ENCODE results near the gene DIP2A.
"Not testable (repeated sequence)": the region's sequence is repeated elsewhere in the genome, so short reads cannot be mapped to it uniquely, and the experiment has no call there.

Gene DIP2A

DNA sequence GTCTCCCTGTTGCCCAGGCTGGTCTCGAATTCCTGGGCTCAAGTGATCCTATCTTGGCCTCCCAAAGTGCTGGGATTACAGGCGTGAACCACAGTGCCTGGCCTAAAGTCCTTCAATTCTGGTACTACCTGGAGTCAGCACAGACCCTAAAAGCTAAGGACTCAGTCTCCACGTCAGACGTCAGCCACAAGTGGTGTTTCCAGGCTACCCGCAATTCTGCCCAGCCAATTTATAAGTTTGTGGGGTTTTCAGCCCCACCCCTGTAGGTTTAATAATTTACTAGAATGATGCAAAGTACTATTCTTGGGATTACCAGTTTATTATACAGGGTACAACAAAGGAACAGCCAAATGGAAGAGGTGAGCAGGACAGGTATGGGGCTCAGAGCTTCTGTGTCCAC, 10.6 kb upstream of the DIP2A start:
- no peak for DNase-seq (ENCODE audit: low read depth)
- no peak for TF ChIP-seq CTCF (conservative IDR thresholded peaks at IDR 0.05; ENCODE audit: low read depth, low read length)
- no peak overlapping the region for H3K4me3 ChIP-seq (ENCODE audit: low read length)

GRCh38 chr21:46448855-46449254, 9.8 kb upstream of the DIP2A start:
- not testable (repeated sequence) for DNase-seq (ENCODE audit: low read depth); H3K4me3 ChIP-seq (ENCODE audit: low read length)

GRCh38 chr21:46452710-46453109, 6.0 kb upstream of the DIP2A start:
- no peak overlapping the region for H3K4me3 ChIP-seq (ENCODE audit: low read length)
- no peak for DNase-seq (ENCODE audit: low read depth)
- no peak for TF ChIP-seq CTCF (conservative IDR thresholded peaks at IDR 0.05; ENCODE audit: low read depth, low read length)

DNA sequence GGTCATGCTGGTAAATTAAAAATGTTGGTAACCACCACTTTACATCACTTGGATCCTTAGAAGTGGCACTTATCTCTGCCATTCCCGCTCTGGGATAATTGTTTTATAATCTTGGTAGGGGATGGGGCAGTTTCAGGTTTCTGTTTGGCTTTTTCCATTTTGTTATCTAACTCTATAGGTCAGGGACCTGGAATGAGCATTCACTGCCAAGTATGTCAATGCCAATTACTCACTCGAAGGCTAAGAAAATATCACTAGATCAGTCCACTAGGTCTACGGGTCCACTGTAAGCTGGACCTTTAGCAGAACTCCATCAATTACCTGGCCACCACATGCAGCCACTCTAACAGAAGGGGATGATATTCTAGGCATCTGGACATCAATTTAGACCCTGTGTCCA, 4.5 kb upstream of the DIP2A start:
- no peak for TF ChIP-seq CTCF (conservative IDR thresholded peaks at IDR 0.05; ENCODE audit: low read depth, low read length)
- no peak overlapping the region for H3K4me3 ChIP-seq (ENCODE audit: low read length)
- no peak for DNase-seq (ENCODE audit: low read depth)

- no peak for DNase-seq (ENCODE audit: low read depth)
- H3K4me3 ChIP-seq (ENCODE audit: low read length): no peak overlapping the region
- TF ChIP-seq CTCF (conservative IDR thresholded peaks at IDR 0.05; ENCODE audit: low read depth, low read length): no peak
These were observed 3.9 kb upstream of the DIP2A start for GRCh38 chr21:46454634-46455390.

DNA sequence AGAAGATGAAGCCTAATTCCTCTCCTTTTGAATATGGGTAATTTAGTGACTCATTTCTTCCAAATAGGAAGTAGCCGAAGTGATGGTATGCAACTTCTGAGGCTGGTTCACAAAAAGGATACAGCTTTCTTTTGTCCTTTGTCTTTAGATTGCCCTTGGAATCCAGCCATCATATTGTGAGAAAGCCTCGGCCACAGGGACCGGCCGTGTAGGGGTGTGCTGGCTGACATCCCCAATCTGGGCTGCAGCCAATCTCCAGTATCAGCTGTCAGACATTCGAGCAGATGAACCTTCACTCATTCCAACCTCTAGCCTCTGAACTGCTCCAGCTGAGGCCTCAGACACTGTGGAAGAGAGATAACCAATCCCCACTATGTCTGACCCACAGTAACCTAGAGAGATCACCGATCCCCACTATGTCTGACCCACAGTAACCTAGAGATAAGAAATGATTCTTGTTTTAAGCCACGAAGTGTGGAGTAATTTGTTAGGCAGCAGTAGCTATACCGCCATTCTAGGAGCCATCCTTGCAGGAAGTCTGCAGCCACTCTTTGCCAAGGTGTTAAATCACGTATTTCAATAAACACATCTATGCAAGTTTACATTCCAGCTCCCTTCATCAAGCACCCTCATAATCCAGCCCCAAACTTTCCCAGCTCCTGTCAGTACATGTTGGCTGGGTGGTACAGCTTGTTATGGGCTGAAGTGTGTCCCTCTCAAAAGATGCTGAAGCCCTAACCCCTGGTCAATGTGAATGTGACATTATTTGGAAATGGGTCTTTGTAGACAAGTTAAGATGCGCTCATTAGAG, 2.9 kb upstream of the DIP2A start:
- DNase-seq (ENCODE audit: low read depth): no peak
- no peak for TF ChIP-seq CTCF (conservative IDR thresholded peaks at IDR 0.05; ENCODE audit: low read depth, low read length)
- H3K4me3 ChIP-seq (ENCODE audit: low read length): no peak overlapping the region

GRCh38 chr21:46456750-46457149, 1.9 kb upstream of the DIP2A start:
- no peak for DNase-seq (ENCODE audit: low read depth)
- no peak overlapping the region for H3K4me3 ChIP-seq (ENCODE audit: low read length)
- no peak for TF ChIP-seq CTCF (conservative IDR thresholded peaks at IDR 0.05; ENCODE audit: low read depth, low read length)

Measured in retinal pigment epithelial cell (primary cell).